GM12892 (cell line): ENCODE data around the gene RAVER1.
"Not testable (repeated sequence)": the region's sequence is repeated elsewhere in the genome, so short reads cannot be mapped to it uniquely, and the experiment has no call there.

Experiments
- DNase-seq: peaks from one replicate; pipeline ENCODE4 v3.0.0; 2011; ENCODE audit not compliant: insufficient read length
- FAIRE-seq: peaks from 2 replicates; lab custom pipeline; 2011; peaks lifted over from hg19 to GRCh38; lab: Jason Lieb, UNC
- POLR2A ChIP-seq: IDR thresholded peaks from 2 replicates; pipeline ENCODE4 v1.6.1; 2011; ENCODE audit warnings: low read depth, low read length, control low read depth
- POLR2AphosphoS5 ChIP-seq: IDR thresholded peaks from 2 replicates; pipeline ENCODE4 v1.6.1; 2011; ENCODE audit warnings: low read depth, low read length, control low read depth
- TAF1 ChIP-seq: IDR thresholded peaks from 2 replicates; pipeline ENCODE4 v1.6.1; 2011; ENCODE audit warnings: low read depth, mild to moderate bottlenecking, control low read depth, low read length, borderline replicate concordance

RAVER1 gene

GRCh38 chr19:10284065-10284959 lies 49.0 kb downstream of the RAVER1 start:
- no peak for FAIRE-seq

GRCh38 chr19:10283301-10284064 lies 49.8 kb downstream of the RAVER1 start:
- DNase-seq (no peak), FAIRE-seq (no peak)
- TF ChIP-seq TAF1 (no peak), POLR2A (no peak), POLR2AphosphoS5 (no peak; the same call in 1 of the 2 replicates)

More at GRCh38 chr19:10284065-10284959, 49.0 kb downstream of the RAVER1 start:
- no peak for DNase-seq
- TF ChIP-seq POLR2AphosphoS5 = no peak
- TF ChIP-seq TAF1 = no peak
- TF ChIP-seq POLR2A = no peak

GRCh38 chr19:10282043-10282442 lies 51.3 kb downstream of the RAVER1 start:
- DNase-seq = not testable (repeated sequence)

GRCh38 chr19:10279737-10280442 lies 53.4 kb downstream of the RAVER1 start:
- peak; percentile 56 for TF ChIP-seq POLR2AphosphoS5
- TF ChIP-seq TAF1 = no peak
- DNase-seq = no peak
- FAIRE-seq = no peak

More at GRCh38 chr19:10282043-10282442, 51.3 kb downstream of the RAVER1 start:
- not testable (repeated sequence) for FAIRE-seq

GRCh38 chr19:10278935-10279334 lies 54.4 kb downstream of the RAVER1 start:
- no peak for FAIRE-seq

GRCh38 chr19:10277795-10278589 lies 55.3 kb downstream of the RAVER1 start:
- no peak for DNase-seq
- TF ChIP-seq POLR2A = 0 out of 2 replicates have a peak, but pooled peaks have one; percentile 28
- TF ChIP-seq TAF1 = no peak
- TF ChIP-seq POLR2AphosphoS5 = peak; percentile 67; the same call in 1 of the 2 replicates
- no peak for FAIRE-seq

More at GRCh38 chr19:10278935-10279334, 54.4 kb downstream of the RAVER1 start:
- TF ChIP-seq TAF1 (no peak), POLR2AphosphoS5 (no peak), POLR2A (no peak)
- DNase-seq = no peak

GRCh38 chr19:10274589-10274988 lies 58.7 kb downstream of the RAVER1 start:
- TF ChIP-seq POLR2AphosphoS5 (no peak), TAF1 (no peak), POLR2A (no peak)
- DNase-seq (no peak), FAIRE-seq (no peak)

- DNase-seq (no peak), FAIRE-seq (peak; percentile 74)
- TF ChIP-seq POLR2A (0 out of 2 replicates have a peak, but pooled peaks have one; percentile 37), TAF1 (peak; percentile 42; the same call in 1 of the 2 replicates), POLR2AphosphoS5 (peak; percentile 55; the same call in 1 of the 2 replicates)
Measured at GRCh38 chr19:10271543-10272086, 61.7 kb downstream of the RAVER1 start.

- FAIRE-seq = peak; percentile 86
- no peak for DNase-seq
- peak; percentile 98 for TF ChIP-seq POLR2A
- TF ChIP-seq TAF1 = peak; percentile 89
- peak; percentile 97 for TF ChIP-seq POLR2AphosphoS5
Measured at GRCh38 chr19:10270616-10271394, 62.5 kb downstream of the RAVER1 start, which contains the start of gene ICAM1. ICAM1 (plus strand) TSS chr19:10271120; CDS start chr19:10271160, 40 bp downstream.

GRCh38 chr19:10270180-10270615 lies 63.1 kb downstream of the RAVER1 start:
- no peak for DNase-seq
- FAIRE-seq = peak; percentile 74

More at GRCh38 chr19:10270180-10270615, 63.1 kb downstream of the RAVER1 start:
- no peak for TF ChIP-seq TAF1
- TF ChIP-seq POLR2AphosphoS5 = no peak
- no peak for TF ChIP-seq POLR2A
